T-helper 2 cell (primary cell): ENCODE data around the gene VSIG8.
A peak's percentile ranks its signal among the peaks of the same experiment; 100 is the strongest.

ENCODE experiments used
- DNase-seq, 5 experiments: peaks; one replicate each; pipeline versions ENCODE4 v3.0.0 to v3.0.0-alpha.2; 2012 to 2022

The VSIG8 gene

DNA sequence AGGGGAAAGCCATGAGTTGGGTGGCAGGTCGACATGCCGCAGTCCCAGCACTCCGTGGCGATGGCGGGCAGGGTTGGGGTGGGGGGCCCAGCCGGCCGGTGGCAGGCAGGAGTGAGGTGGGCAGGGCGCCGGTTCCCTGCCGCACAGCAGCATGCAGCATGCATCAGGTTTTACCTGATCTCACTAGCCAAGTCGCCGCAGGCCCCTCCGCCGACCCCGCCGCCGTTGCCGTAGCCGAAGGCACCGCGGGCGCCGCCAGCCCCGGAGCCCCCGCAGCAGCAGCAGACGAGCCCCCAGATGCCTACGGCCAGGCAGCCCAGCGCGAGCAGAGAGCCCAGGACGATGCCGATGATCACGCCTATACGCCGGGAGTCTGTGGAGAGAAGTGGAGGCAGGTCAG, 6.7 kb downstream of the VSIG8 start:
- DNase-seq: no peak

DNA sequence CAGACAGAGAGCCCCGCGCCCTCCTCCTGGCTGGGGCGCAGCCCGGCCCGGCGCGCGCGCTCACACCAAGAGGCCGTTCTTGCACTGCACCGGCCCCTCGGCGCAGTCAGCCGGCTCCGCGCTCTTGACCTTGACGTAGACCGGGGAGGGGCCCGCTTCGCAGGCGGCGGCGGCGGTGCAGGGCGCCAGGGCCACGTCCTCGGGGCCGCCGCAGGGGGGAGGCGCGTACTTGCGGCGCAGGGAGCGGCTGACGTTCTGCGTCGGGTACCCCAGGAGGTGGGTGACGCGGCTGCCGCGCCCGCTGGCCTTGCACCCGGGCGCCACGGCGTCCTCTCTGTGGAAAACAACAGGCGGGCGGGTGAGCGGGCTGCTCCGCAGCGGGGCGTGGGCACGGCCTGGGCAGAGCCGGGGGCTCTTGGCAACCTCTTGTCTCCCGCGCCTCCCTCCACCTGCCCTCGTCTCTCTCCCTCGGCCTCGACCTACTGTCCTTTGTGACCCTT, 7.7 kb downstream of the VSIG8 start:
- peak; percentile 27 to 94 (median 65) for DNase-seq

DNA sequence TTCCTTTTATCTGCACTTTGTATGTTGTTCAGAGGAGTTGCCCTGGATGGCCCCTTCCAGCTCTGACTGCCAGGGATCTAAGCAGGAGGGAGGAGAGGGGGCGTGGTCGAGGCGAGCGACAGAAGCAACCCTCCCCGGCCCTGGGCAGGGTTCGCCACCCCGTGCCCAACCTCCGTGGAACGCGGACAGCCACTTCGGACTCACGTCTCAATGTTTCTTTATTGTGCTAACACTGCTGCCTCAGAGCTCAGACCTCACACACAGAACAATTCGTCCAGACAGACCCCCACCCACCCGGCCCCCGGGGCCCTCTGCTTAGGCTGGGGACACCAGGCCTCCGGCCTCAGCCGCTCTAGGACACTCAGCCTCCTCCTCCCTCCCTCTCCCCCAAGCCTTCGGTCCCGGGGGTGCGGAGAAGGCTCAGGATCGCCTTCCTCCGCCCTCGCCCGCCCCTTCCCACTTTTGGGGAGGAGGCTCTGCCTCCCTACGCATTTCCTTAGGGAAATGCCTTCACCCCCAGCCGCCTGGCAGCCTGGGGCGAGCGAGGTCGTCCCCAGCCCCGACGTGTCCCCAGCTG, 8.3 kb downstream of the VSIG8 start:
- peak in 1 of 5 experiments; percentile 34 for DNase-seq

DNA sequence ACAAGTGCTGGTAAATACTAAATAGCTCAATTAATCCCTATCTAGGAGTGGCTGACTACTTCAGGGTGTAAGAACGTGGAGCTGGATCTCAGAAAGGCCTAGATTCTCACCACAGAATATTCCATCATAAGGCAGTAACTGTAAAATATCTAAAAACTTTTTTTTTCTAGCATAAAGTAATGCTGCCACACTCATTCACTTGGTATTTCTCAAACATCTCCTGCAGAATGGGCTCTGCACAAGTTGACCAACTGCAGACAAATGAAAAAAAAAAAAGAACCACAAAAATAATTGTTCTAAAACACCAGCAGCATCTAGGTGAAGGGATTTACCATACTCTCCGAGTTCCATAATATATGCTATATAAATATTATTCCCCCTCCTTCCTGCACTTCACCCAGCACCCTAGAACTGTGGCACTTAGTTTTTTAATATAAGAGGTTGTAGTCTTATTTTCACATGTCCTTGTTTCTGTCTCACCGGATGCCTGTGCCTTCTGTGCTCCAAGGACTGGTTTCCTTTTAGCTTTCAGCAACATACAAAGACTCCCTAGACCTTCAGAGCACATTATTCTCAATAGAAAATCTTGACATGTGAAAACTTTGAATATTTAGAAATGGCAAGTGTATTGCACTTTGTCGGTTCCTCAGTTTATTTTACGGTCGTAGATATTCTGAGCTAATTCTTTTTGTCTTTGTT, 8.9 kb downstream of the VSIG8 start:
- DNase-seq: no peak

DNA sequence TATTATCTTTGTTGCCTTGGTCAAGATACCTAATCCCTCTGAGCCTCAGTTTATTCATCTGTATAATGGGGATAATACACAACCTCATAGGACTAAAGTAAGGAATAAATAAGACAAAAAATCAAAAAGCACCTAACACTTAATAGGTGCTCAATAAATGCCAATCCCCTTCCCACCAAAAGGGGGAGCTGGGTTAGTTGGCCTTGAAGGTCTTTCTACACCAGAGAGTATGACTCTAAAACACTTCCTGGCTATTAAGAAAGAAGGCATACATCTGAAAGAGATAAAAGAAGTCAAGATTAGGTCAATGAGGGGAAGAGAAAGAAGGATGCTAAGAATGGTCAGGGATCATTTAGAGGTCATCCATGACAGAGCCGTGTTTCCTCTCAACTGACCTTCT, 11.1 kb downstream of the VSIG8 start:
- DNase-seq: peak in 1 of 5 experiments; percentile 46

DNA sequence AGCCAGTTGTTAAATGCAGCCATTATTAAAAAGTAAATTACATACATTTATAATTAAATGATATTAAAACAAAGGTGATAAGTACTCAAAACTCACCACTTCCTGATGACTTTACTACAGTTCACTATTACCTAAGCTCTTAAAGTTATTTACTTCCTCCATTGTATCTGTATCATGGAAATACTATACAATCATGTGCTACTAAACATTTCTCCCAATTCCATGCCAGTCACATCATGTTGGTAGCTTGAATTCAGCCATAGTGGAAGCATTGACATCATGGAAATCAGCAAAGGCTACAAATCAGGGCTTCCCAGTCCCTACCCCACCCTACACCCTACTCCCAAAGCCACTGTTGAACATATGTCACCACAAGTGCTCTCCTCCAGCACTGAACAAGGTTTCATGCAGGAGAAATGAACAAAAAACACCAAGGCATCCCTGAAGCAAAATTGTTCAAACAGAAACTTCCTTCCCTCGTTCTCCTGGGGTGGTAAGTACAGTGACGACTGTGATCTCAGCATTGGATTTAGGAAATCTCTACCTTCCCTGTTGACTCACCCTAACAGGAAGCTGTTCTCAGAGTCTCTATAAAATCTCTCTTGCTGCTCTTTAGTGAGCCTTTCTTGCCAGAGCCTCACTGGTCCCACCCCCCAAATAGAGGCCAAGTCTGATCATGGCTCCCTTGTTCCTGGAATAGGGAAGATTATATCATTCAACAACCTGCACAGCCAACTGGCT, 12.7 kb downstream of the VSIG8 start:
- DNase-seq: no peak

DNA sequence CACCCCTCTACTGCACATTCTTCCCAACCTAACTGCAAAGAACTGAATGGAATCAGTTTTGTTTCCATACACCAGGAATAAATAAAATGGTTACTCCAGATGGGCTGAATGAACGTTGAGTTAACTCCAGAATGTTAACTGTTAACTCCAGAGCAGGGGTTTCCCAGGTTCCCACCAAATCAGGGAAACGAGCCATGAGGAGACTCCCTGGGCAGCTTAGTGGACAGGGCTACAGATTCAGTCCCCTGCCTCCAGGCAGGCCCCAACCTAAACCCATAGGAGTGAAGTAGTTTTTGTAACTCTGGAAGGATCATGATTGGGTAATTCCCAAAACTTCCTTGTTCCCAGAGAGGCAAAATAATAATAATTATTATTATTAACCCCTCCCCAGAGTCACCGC, 14.1 kb downstream of the VSIG8 start:
- DNase-seq: no peak

DNA sequence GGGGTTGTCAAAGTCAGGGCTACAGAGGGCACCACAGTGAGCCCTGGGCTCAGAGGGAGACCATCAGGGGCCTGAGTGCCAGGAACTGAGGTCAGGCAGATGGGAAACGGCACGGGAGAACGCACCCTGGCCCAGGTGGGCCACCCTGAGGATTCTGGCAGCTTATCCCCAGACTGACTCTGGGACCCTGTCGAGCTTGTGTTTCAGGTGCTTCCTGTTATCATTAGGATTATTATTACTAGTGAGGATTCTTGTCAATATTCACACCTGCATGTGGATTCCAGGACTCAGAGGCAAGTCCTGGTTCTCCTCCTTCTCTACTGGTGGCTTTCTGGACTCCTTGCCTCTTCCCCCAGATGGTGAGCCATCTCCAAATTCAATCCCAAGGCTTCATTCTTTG, 15.2 kb downstream of the VSIG8 start:
- no peak for DNase-seq

DNA sequence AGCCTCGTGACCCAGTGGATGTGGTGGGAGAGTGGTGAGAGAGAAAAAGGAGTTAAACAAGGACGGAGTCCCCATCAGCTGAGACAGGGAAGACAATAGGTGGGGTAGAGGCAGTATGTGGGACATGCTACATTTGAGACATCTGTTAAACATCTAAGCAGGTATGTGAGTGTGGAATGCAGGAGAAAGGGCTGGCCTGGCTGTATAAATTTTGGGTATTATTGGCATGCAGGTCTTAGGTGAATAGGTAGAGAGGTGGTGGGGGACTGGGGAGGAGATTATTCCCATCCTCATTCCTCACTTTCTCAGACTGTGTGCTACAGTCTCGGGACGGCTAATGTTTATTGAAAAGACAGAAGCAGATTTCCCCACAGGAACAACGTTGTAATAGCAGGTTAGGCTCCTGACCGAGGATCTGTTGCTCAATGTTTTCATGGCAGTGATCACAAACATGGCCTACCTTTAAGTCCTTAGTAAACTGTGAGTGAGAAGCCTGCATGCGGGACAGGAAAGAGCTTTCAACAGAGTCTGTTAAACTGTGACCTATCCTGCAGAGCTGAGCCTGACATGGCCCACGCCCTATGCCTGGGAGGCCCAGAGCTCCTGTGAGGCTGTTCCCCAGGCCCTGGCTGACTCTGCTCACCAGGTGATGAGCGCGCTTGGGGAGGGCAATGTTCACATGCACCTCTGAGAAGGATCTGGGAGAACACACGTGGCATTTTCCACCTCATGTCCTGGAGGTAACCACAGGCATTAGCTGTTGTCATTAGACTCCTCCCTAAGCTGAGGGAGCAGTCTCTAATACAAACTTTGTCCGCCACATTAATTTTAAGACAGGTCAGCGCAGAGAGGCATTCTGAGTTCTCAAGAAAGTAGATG, 16.5 kb downstream of the VSIG8 start:
- no peak for DNase-seq

DNA sequence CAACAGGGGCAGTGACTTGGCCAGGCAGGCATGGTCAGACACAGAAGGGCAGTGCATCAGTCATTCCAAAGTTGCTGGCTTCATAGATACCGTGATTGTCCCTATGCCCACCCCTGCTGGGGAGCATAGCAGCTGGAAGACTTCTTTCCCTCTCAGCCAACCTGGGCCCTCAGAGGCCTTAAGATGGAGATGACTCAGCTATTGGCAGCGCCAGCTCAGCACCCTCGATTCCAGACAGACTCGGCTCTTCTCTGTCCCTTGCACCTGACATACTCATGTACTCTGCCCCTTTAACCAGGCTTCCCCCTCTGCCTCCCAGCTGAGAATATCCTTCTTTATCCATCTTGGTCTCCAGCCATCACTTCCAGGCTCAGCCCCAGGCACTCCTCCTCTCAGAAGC, 19.0 kb downstream of the VSIG8 start:
- DNase-seq: no peak

DNA sequence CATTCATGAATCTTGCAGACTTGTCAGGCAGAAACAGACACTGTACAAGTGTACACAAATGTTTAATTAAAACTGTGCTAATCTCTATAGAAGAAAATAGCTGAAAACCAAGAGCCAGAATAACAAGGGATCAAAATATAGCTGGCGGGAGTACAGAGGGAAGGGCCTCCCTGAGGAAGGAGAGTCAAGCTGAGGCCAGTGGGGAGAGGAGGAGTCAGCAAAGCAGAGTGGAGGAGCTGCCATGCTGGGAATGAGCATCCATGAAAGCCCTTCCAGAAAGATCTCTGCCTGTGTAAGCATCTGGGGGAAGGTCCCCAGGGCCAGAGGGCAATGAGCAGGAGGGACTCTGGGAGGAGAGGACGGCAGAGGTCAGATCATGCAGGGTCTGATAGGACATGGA, 20.7 kb downstream of the VSIG8 start:
- no peak for DNase-seq

DNA sequence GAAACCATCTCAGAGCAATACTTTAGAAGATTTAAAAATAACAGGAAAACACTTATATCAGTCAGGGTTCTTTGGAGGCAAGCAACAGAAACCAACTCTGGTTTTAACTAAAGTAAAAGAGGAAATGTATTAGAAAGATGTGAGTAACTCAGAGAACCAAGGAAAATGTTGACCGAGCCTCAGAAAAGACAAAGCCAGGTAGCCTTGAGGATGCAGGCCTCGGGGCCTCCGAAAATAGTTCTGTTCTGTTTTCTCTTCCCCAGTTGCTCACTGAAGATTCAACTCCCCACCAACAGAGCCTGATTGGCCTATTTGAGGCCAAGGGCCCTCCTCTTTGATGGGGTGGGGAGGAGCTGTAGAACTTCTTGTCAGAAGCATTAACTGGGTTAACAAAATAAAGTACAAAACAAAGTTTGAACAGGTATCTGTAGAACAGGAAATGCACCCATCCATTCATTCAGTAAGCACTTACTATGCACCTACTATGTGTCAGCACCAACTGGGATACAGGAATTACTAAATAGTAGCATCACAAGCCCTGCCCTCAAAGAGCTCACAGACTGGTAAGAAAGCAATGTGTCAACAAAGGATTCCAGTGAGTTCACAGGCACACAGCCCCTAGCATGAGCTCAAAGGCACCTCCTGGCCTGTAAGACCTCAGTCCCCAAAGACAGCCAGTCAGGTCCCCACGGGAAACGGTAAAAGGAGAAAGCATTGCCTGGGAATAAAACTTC, 23.2 kb downstream of the VSIG8 start:
- DNase-seq: no peak

DNA sequence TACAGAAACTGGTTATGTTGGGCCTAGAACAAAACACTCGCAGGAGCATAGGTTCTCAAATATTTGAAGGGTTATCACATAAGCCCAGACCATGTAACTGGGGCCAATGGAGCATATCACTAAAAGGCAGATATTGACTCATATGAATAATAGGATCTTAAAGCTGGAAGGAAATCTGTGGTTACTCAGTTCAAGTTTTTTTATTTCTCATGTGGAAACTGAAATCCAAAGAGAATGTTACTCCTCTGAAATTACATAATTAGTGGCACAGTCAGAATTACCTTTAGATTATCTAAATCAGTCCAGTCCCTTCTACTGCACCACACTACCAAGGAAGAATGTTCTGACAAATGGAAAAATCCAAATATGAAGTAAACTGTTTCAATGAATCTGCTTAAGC, 23.7 kb downstream of the VSIG8 start:
- no peak for DNase-seq

DNA sequence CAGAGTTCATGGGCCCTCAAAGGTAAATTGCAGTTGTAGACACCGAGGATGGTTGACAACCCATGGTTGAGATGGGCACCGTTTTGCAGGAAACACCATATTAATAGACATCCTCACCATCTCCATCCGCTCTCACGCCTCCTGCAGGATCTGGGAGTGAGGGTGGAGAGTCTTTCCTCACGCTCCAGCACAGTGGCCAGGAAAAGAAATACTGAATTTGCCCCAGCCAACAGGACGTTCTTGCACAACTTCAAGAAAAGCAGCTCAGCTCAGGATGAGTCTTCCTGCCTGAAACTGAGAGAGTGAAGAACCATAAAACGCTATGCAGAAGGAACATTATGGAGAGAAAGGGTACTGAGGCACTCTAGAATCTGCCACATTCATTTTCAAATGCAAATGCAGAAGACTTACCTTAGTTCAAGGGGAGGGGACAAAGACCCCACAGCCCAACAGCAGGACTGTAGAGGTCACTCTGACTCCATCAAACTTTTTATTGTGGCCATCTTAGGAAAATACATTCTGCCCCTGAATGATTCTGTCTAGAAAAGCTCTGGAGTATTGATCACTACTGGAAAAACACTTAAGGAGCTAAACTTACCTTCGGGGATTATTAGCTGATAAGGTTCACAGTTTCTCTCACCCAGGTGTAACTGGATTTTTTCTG, 26.5 kb downstream of the VSIG8 start:
- no peak for DNase-seq

DNA sequence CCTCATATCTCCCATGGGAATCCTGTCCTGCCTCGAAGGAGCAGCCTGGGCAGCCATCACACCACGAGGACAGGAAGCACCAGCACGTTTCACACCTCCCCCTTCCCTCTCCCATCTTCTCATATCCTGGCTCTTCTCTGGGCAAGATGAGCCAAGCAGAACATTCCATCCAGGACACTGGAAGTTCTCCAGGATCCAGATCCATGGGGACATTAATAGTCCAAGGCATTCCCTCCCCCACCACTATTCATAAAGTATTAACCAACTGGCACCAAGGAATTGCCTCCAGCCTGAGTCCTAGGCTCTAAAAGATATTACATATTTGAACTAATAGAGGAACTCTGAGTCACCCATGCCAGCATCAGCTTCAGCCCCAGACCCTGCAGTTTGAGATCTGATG, 27.1 kb downstream of the VSIG8 start:
- DNase-seq: no peak

DNA sequence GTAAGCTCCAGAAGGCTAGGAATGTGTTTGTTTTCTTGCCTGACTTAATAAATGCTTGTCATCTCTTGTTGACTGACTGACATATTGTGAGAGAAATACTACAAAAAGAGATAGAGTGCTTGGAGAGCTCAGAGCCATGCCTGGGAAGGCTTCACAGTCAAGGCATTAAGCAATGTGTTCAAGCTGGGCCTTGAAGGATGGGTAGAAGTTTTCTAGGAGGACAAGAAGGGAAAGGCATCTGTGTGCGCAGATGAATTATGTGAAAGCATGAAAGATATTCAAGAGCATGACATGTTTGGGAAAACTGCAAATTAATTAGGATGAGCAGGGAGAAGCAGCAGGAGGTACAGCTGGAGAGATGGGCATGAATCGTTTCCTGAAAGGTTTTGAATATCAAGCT, 30.1 kb downstream of the VSIG8 start:
- no peak for DNase-seq

DNA sequence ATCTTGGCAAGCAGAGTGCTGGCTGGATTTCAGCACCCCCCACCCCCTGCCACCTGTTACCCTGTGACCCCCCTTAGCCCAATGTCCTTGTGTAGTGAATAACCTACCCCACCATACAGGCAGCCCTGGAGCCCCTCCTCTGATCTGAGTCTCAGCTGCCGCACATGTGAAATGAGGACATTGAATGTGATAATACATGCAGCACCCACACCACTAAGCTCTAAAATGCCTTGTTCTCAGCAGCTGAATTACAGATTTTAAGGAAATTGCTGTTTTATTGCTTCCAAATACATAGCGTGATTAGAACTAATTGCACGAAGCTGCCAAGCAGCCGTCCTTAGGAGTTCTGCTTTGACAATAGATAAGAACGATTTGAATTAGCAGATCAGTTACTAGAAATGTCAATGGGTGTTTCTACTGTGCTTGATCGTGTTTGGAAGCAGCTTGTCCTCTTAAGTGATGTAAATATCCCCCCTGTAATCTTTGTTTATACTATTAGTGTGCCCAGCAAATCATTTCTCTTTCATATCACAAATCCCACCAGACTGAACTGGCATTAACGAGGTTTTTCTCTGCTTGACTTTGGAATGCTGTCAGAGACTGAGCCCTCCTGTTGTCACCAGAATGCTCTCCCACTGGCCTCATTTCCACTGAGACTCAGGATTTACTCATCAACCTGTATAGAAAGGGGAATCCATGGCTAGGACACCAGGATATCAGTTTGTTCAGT, 30.9 kb downstream of the VSIG8 start:
- no peak for DNase-seq

DNA sequence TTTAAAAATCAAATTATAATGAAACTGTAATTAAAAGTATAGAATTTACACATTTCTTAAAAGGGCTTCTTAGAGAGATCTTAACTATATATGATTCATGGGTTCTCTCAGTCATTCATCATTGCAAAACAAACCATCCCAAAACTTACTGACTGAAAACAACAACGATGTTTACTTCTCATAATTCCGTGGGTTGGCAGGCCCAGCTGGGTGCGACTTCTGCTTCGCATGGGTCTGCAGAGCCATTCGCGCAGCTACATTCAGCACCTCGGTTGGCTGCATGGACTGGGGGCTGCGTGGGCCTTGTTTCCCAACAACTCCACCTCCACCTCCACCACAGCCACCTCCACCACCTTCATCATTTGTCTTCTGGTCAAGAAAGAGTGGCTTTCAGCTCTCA, 31.7 kb downstream of the VSIG8 start:
- DNase-seq: no peak

DNA sequence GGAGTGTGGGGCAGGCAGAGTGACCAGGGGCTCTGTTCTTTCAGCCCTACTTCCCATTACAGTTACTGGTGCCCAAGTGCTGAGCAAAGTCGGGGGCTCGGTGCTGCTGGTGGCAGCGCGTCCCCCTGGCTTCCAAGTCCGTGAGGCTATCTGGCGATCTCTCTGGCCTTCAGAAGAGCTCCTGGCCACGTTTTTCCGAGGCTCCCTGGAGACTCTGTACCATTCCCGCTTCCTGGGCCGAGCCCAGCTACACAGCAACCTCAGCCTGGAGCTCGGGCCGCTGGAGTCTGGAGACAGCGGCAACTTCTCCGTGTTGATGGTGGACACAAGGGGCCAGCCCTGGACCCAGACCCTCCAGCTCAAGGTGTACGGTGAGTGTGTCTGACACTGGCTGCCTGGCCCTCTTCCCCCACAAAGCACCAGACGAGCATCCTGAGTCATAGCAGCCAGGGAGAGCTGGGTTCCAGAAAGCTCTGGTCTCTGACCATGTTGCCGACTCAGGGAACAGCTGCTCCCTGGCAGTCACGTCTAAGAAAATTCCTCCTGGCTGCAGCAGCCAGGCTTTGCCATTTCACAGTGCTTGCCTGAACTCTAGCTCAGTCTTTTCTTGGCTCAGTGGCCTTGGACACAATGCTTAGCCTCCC, 32.5 kb downstream of the VSIG8 start:
- no peak for DNase-seq

DNA sequence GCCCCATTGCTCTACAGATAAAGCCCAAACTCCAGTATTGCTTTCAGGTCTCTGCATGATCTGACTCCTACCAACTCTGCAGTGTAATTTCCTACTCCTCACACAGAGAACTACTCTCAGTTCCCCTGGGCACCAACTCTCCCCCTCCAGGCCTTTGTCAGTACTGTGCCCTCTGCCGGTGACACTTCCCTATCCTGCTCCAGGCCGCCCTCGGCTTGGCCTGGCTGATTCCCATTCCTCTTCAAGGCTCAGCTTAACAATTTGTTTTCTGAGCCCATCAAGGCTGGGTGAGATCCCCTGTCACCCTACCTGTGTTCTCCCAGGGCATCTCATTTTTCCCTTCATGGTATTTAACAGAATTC, 33.2 kb downstream of the VSIG8 start:
- DNase-seq: no peak
